HG02759 (cell line): ENCODE measurements around the gene LMO4.

ENCODE experiments used
- ATAC-seq: cut with Tn5 transposase; IDR thresholded peaks from one replicate; pipeline ENCODE4 v1.9.1; 2021; ENCODE audit warnings: mild to moderate bottlenecking, moderate library complexity; ENCODE audit not compliant: unreplicated experiment

LMO4 gene

DNA sequence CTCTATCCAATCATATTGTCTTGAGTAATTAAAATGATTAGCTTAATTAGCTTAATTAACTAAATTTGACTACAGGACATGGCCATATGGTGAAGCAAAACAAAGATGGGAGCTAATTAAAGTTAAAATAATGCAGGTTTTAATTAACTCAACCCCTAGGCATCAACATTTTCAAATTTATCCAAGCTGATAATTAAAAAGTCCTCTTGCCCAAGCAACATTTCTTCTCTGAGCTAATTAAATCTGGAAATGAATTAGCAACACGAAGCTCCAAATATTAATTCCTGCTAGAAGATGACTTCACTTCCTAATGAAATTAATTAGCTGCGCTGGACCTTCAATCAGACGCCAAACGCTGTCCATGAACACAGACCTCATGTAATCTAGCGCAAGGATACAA, 27.9 kb downstream of the LMO4 start:
- ATAC-seq = no peak

DNA sequence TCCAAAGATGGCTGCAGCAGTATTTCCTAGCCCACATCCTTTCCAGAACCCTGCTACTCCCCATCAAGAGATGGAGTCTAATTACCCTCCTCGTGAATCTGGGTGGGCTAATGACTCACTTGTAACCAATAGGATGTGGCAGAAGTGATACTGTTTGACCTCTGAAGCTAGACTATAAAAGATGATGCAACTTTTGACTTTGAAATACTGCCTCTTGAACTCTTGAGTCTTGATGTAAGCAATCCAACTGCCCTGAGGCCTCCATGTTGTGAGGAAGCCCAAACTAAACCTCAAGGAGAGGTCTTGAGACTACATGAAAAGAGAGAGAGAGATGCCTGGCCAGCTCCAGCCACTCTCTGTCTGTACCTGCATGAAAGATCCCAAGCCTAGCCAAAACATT, 29.5 kb downstream of the LMO4 start:
- ATAC-seq = no peak

DNA sequence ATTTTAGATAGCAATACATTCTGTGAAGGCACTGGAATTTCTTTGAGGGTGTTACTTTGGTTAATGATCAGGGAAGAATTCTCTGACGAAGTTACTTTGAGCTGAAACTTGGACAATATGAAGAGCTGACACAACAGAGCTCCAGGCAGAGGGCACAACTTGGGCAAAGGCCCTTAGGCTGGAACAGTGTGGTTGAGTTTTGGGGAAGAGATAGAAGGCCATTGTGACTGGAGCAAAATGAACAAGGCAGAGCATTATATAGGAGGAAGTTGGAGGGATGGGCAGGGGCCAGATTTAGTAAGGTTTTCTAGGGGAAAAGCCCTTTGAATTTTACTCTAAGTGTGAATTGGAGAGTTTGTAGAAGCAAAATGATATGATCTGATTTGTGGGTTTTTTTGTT, 30.9 kb downstream of the LMO4 start:
- no peak for ATAC-seq

DNA sequence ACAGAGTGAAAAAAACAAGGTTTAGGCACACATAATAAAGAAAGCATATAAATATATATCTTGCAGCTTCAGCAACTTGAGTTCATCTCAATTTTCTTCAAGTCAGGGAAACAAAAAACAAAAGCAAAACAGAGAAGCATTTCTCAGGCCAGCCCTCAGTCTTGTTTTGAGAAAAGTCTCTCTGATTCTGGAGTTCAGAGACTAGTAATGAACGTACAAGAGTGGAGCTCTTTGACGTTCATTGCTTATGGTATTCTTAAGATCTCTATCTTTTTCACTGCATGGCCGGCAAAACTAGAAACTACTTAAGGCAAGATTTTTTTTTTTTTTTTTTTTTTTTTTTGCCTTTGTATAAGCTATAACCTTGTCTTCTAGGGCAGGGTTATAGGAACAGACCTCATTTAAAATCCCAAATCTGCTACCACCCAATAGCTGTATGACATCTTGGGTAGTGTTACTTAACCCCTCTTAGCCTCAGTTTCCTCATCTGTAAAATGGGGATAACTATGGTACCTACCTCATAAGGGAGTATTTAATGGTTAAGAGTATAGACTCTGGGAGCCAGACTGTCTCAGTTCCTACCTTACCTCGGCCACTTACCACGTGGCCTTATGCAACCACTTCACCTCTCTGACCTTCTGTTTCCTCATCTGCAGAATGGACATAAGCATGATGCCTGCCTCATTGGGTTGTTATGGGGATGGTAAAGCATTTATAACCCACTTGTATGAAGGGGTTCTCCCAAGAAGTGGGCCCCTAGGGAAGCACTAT, 33.6 kb downstream of the LMO4 start:
- ATAC-seq = no peak

DNA sequence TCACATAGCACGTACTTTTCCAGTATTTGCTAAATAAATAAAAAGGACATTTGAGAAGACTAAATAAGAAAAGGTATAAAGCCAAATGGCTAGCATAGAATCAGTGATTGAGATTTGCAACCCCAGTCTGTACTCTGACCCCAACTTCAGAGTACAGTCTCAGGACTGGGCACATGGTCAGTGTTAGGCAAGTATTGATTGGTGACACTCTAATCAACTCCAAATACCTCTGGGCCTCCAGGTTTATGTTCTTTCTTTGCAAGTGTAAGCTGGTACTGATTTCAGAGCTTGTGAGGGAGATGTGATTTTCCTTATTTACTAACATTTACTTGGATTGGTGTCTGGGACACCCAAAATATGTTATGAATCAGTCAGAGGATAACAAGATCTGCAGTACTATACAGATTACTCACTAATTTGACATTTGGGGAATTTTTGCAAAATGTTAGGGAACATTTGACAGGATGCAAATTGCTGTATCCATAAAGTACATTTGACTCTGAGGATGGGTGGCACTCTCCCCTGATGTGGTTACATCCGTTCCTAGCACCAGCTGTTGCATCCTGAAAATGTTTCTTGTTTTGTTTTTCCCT, 34.2 kb downstream of the LMO4 start:
- no peak for ATAC-seq

DNA sequence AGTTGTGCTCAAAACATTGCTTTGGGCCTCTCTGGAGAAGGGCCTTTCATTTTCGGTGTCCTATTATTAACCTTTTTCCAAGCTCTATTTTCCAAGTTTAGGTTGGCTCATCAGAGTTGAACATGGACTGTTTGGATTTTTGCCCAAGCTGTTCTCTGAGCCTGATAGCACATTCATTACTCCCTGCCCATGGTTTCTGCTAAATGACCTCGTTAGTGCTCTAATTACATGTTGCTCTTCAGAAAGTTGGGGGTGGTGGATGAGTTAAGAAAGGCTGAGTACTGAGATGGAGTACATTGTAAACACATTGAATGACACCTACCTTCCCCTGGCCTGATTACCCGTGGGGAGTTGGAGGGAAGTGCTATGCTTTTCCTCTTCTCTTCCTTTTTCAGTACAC, 38.9 kb downstream of the LMO4 start:
- no peak for ATAC-seq

DNA sequence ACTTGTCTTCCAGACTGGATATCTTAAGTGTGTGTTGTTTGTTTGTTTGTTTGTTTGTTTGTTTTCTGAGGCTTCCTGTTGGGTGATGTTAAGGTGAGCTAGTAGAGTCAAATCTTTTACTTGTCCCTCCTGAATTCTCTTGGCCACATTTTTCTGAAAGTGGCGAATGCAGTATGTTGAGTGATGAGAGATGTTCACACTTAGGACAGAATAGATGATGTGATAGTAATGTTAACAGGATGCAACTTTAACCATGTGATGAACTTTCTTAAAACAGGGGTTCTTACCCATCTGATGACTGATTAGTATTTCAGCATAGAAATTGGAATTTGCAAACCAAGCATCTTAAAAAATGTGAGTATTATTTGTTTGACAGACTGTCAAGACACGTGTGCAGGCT, 40.2 kb downstream of the LMO4 start:
- ATAC-seq = no peak

DNA sequence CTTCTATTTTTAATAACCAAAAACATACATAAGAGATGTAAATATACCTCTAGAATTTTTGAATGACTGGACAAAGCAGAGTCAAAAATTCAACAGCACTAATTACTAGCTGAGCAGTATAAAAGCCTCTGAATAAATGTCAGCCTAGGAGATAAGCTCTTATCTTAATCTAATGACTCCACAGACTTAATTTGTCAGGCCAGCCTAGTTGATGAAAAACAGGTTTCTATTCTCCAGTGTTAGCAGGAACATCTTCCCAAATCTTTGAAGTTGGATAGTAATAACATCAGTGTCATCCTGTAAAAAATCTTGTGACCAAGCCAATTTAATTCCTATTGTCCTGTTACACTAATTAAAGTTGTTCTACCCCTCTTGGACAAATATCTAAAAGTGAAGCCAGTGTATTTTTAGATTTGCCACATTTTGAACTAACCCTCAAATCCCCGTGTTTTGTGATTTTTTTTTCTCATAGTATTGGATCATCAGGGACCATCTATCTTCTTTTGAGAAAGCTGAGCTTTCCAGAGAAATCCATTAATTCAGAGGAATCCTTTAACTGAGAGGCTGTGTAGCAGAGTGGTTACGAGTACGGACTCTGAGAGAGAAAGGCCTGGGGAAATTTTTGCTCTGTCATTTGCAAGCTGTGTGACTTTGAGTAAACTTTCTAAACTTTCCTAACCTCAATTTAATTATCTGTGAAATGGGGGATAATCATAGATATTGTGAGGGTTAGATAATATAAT, 41.2 kb downstream of the LMO4 start:
- ATAC-seq = no peak

DNA sequence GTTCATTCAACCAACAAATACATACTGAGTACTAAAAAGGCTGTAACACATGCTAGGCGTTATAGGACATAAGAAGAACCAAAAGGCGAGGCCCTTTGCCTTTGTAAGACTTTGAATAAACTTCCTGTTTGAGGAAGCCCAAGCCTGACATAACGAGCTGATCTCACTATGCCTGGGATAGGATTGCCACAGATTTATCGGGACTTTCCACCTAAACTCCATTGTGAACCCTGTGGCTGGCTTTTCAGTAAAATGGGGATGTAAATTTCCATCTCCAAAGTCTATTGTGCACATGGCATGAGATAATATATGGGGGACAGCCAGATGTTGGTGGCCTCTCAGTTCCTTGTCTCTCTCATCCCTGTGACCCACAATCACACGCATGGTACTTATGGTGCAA, 41.9 kb downstream of the LMO4 start:
- no peak for ATAC-seq

DNA sequence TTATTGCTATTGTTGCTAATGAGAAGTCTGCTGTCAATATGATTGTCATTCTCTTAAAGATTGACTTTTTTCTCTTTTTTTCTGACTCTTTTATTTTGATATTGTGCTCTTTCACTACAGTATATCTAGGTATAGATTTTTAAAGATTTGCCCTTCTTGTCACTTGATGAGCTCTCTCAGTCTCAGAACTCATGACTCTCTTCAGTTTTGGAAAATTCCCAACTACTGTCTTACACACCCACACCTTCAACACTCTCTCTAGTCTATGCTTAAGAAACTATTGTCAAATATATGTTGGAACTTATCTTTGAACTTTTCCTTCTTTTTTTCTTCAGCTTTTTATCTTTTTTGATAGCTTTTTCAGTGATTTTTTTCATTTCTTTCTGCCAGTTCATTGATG, 50.6 kb downstream of the LMO4 start:
- ATAC-seq = no peak

DNA sequence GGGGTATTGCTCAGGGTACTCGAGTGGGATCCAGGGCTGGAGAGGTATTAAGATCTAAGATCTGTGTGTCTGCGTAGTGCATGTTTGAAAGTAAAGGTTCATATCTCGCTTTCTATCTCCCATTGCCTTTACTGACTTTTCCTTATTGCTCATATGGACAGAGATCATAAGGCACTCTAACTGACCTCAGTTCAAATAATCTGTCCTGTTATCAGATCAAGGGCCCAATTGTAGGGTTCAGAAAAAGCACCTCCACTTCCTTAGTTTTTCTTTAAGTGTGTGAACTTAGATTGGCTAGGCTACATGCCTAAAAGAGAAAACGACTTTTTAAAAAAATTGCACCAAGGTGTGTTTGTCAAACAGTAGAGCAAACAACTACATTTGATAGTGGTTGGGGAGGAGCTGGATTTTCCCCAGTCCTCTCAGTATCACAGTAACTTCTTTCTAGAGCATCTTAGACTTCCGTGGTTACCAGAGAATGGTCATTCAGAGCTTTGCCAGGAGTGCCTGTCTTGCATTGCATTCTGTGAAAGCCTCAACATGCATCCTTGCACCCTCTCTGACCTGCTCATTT, 57.6 kb downstream of the LMO4 start:
- no peak for ATAC-seq

DNA sequence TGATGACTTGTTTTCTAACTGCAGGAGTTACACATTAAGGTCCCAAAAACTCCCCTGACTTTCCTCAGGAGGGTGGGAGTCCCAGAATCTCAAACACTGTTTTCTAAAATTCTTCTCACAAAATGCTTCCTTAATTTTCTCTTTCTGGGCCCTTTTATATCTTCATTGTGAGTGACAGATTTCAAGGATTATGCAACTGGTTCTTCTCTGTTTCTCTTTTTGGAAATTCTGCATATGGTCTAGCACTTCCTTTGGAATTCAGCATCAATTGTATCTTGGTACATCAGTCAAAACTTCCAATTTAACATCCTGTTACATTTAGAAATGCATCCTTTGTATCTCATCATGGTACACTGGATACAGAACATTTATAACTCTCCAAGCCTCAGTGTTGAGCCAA, 59.7 kb downstream of the LMO4 start:
- ATAC-seq = no peak

DNA sequence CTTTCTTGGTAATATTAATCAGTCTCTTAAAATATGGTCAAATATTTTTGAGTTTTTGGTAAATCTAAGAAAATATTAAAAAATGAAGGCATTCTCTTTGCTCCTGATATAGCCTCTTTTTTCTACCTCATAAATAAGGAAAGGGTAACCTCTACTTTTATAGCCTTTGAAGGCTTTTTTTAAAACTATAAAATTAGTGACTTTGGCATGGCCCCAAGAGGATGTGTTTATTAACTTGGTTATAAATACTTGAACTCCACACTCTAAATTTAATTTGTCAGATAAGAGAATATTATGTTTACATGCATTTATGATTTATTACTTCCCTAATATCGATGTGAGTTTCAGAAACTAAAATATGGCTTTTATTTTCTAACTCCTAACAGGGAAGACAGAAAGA, 60.3 kb downstream of the LMO4 start:
- no peak for ATAC-seq

DNA sequence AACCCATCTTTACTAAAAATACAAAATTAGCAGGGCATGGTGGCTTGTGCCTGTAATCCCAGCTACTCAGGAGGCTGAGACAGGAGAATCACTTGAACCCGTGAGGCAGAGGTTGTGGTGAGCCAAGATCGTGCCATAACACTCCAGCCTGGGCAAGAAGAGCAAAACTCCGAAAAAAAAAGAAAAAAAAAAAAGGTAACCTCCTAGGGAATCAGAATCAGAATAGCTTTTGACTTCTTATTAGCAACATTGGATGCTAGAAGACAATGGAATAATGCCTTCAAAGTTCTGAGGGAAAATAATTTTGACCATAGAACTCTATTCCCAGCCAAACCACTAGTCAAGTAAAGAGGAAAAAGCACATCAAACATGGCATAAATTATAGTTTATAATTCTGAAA, 60.9 kb downstream of the LMO4 start:
- ATAC-seq = no peak

DNA sequence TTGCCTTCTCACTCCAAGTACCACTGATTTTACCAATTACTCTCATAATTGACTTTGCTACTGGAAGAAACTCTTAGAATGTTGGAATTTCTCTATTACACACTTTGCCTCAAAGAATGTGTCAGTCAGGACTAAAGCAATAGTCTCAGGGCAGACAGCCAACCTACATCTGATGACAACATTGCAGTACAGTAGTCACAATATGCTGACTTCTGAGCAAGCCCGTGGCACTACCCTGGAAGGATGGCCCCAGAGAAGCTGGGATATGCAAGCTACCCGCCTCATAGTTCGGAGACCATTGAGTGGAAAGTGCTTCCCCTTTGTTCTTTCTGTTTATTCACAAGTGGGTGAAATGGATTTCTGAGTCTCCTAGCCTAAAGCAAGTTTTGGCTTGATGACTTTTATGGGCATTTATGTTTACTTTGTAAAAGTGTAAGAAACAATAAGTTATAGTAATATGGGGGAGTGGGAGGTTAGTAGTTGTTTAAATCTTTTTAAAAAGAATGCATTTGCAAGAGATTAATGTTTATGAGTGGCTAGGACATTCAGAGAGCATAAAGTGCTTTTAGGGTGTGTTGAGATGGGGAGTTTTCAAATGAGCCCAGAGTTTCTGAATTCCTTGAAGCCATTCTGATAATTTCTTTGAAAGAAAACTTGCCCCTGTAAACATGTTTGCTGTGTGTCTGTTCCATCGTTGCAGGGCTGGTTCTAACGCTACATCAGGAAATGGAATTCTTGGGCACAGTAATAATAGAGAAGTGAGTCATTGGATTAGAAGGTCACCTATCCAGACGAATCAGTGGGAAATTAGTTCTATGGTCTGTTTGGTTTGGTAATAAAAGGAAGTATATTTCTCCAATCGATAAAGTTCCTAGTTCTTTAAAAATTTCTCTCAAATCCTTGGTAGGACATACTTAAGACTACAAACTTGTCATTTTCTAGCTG, 63.8 kb downstream of the LMO4 start:
- no peak for ATAC-seq

DNA sequence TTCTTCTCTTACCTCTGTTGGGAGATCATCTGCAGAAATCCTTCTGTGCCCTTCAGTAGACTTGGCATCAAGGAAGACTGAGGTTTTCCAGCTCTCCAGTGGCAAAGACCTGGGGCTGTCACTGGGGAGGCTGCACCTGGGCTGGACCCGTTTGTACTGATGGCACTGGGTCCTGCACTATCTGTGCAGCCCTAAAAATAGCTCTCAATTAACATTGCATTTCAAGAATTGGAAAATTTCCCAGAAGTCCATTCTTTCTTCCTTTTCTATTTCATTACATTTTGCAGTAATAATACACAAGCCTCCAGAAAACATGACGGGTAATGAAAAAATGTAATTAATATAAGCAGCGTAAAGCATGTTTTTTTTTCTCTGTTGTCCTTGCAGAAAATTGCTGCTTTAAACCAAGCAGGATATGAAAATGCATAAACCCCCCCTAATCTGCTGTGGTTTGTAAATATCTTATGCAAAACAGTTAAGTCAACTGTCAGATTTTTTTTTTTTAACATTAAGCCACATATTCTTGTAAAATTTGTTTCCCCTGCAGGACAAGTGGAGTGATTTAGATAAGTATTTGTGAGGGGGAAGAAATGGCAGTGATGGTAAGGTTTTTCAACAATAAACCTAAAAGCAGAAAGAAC, 64.9 kb downstream of the LMO4 start:
- no peak for ATAC-seq

DNA sequence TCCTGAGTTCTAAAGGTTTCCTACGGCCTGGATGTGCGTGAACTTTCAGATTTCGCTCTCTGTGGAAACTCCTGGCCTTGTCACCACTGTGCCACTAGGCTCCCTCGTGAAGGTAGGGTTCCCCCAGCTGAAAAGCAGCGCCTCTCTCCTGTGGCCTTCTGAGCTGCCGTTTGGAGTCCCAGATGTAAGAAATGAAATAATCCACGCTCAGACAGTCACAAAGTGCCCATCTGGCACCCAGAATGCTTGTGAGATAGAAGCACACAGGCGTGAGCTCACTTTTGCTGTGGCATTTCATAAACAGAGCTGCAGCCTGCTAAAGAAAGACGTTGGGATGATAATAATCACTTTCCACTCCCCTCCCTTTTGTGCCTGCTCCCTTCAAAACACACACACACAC, 65.8 kb downstream of the LMO4 start:
- no peak for ATAC-seq

DNA sequence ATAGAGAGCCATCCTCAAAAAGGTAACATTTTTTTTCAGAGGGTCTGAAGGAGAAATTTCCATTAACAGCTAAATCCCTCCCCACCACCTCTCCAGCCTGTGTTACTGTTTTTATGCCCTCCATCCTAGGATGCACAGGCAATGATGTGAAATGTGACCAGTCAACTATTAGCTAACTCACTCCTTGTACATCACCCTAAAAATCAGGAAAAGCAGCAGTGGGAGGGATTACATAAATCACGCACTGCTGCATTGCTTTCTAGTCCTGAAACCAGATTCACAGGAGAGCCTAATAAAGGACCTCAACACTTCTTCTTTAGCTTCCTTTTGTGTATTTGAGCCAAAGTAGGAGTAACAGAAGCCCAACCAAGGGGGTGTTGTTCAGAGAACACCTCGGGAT, 66.3 kb downstream of the LMO4 start:
- no peak for ATAC-seq
